Uterus (tissue), 4 donors: ENCODE results near the gene PRRG2. TPM values are rescaled to one million over a fixed set of nuclear protein-coding genes. Genes with fewer than 3 reads are reported as not detected.
"Not testable (repeated sequence)": the region's sequence is repeated elsewhere in the genome, so short reads cannot be mapped to it uniquely, and the experiment has no call there.

ENCODE experiments used
- DNase-seq, 2 donors: peaks; one replicate each; pipeline ENCODE4 v3.0.0-alpha.2; 2019 to 2020
- H3K27ac ChIP-seq, 2 donors: fragments of 200-600 bp; sonication (generic); 1 replicate in 1 of 2; 2 replicates in 1 of 2; pipeline ENCODE4 v1.5.1; 2016 to 2018
- H3K27me3 ChIP-seq, 2 donors: fragments of 200-600 bp; sonication (generic); one replicate each; pipeline ENCODE4 v1.5.1; 2018 to 2019; ENCODE audit warnings: control low read depth in 1 of 2
- H3K36me3 ChIP-seq, 2 donors: fragments of 200-600 bp; sonication (generic); one replicate each; pipeline ENCODE4 v1.5.1; 2019; ENCODE audit warnings: control low read depth in 1 of 2
- H3K4me1 ChIP-seq, 2 donors: fragments of 200-600 bp; sonication (generic); one replicate each; pipeline ENCODE4 v1.5.1; 2018 to 2019; ENCODE audit warnings: control low read depth in 1 of 2
- H3K4me3 ChIP-seq, 2 donors: fragments of 200-600 bp; sonication (generic); 1 replicate in 1 of 2; 2 replicates in 1 of 2; pipeline ENCODE4 v1.5.1; 2018 to 2019; ENCODE audit warnings: mild to moderate bottlenecking in 1 of 2
- H3K9me3 ChIP-seq, 2 donors: fragments of 200-600 bp; sonication (generic); one replicate each; pipeline ENCODE4 v1.5.1; 2019; ENCODE audit warnings: control low read depth in 1 of 2
- CTCF ChIP-seq, 4 experiments: fragments of 200-600 bp in 2 of 4; fragments of 450-650 bp in 2 of 4; sonication (generic) in 2 of 4; IDR thresholded peaks; one replicate each; pipeline ENCODE4 v1.5.1; 2016 to 2019; ENCODE audit warnings: antibody characterized with exemption in 4 of 4, mild to moderate bottlenecking in 2 of 4, moderate library complexity in 1 of 4
- POLR2A ChIP-seq, 2 donors: fragments of 450-650 bp; IDR thresholded peaks; one replicate each; pipeline ENCODE4 v1.6.1; 2016; ENCODE audit warnings: antibody characterized with exemption in 2 of 2, mild to moderate bottlenecking in 1 of 2, moderate library complexity in 1 of 2
- intact Hi-C: fragments of 100-400 bp; cut with DNase I; formaldehyde crosslinking; loops from one replicate; pipeline ENCODE4 v1.15.1; 2023; ENCODE audit warnings: low total_unique reads
- total RNA-seq, 4 donors: library from RNA; depleted of rRNA in 3 of 4; stranded (reverse); fragments of >200 nt in 3 of 4; gene quantifications; one replicate each; pipeline versions ENCODE4 v1.1.0 to v1.2.4, GENCODE V29; 2014 to 2023
- donor health status: DM: yes; HTN: yes; CAD: no.

PRRG2 gene
- total RNA-seq, 4 donors from 2014 or later: 0.95 to 1.4 TPM; not detected in 2

GRCh38 chr19:49613374-49613773 is 32.3 kb downstream of the PRRG2 start:
- intact Hi-C loops: no loop called here
- TF ChIP-seq CTCF (IDR thresholded peaks at IDR 0.05): no peak

GRCh38 chr19:49614096-49614833 is 33.1 kb downstream of the PRRG2 start:
- Histone ChIP-seq H3K9me3 (no peaks in the 10 kb centered on the region), H3K27ac (no peak overlapping the region), H3K36me3 (no peaks in the 10 kb centered on the region), H3K27me3 (no peaks in the 10 kb centered on the region), H3K4me3 (no peak overlapping the region), H3K4me1 (no peaks in the 10 kb centered on the region)
- no peak for DNase-seq
- no peak for TF ChIP-seq CTCF (IDR thresholded peaks at IDR 0.05)
- TF ChIP-seq POLR2A (IDR thresholded peaks at IDR 0.05): no peak
- intact Hi-C loops: no loop called here

More at GRCh38 chr19:49613374-49613773, 32.3 kb downstream of the PRRG2 start:
- Histone ChIP-seq H3K9me3 (no peaks in the 10 kb centered on the region), H3K36me3 (no peaks in the 10 kb centered on the region), H3K4me1 (no peaks in the 10 kb centered on the region), H3K4me3 (no peak overlapping the region), H3K27ac (no peak overlapping the region), H3K27me3 (no peaks in the 10 kb centered on the region)
- DNase-seq: no peak

GRCh38 chr19:49615861-49616260 is 34.7 kb downstream of the PRRG2 start:
- no peak for DNase-seq
- Histone ChIP-seq H3K4me3 (no peak overlapping the region), H3K4me1 (no peaks in the 10 kb centered on the region), H3K27me3 (no peaks in the 10 kb centered on the region), H3K9me3 (no peaks in the 10 kb centered on the region), H3K27ac (no peak overlapping the region), H3K36me3 (no peaks in the 10 kb centered on the region)
- no peak for TF ChIP-seq CTCF (IDR thresholded peaks at IDR 0.05)
- TF ChIP-seq POLR2A (IDR thresholded peaks at IDR 0.05): no peak
- intact Hi-C loops: no loop called here

GRCh38 chr19:49616532-49616931 is 35.4 kb downstream of the PRRG2 start:
- intact Hi-C loops: no loop called here
- Histone ChIP-seq H3K36me3 (no peaks in the 10 kb centered on the region), H3K9me3 (no peaks in the 10 kb centered on the region), H3K4me3 (no peak overlapping the region), H3K4me1 (no peaks in the 10 kb centered on the region), H3K27ac (no peak overlapping the region), H3K27me3 (no peaks in the 10 kb centered on the region)
- TF ChIP-seq POLR2A (IDR thresholded peaks at IDR 0.05) (no peak), CTCF (IDR thresholded peaks at IDR 0.05) (no peak)
- DNase-seq: no peak

- Histone ChIP-seq H3K4me3 (no peak overlapping the region), H3K9me3 (no peaks in the 10 kb centered on the region), H3K36me3 (no peaks in the 10 kb centered on the region), H3K4me1 (no peaks in the 10 kb centered on the region), H3K27ac (no peak overlapping the region), H3K27me3 (no peaks in the 10 kb centered on the region)
- TF ChIP-seq POLR2A (IDR thresholded peaks at IDR 0.05): no peak
- TF ChIP-seq CTCF (IDR thresholded peaks at IDR 0.05): no peak
- DNase-seq: no peak
- intact Hi-C loops: no loop called here
Measured at GRCh38 chr19:49616945-49617344, 35.8 kb downstream of the PRRG2 start.

GRCh38 chr19:49617860-49618259 is 36.7 kb downstream of the PRRG2 start:
- H3K4me1 ChIP-seq, DNase-seq, H3K27me3 ChIP-seq, H3K9me3 ChIP-seq, intact Hi-C loops, H3K36me3 ChIP-seq, H3K27ac ChIP-seq, H3K4me3 ChIP-seq: not testable (repeated sequence)
